HepG2 (cell line): ENCODE data around the gene SFRP2. TPM values are rescaled to one million over a fixed set of nuclear protein-coding genes. Genes with fewer than 3 reads are reported as not detected.

Experiments used
- CCAR2 ChIP-seq: fragments of 200-400 bp; formaldehyde crosslinking; optimal IDR thresholded peaks from 2 replicates; pipeline ENCODE3; 2018; ENCODE audit warnings: low read depth, mild to moderate bottlenecking, low read length, moderate library complexity
- JUN ChIP-seq: sonication (generic); formaldehyde crosslinking; IDR thresholded peaks from 2 replicates; pipeline ENCODE4 v1.4.0; 2020; ENCODE audit warnings: mild to moderate bottlenecking, missing genetic modification reagents
- SALL1 ChIP-seq: sonication (generic); formaldehyde crosslinking; IDR thresholded peaks from 2 replicates; pipeline ENCODE4 v1.8.0; 2022; ENCODE audit warnings: mild to moderate bottlenecking, missing genetic modification reagents
- ZSCAN22 ChIP-seq: sonication (generic); formaldehyde crosslinking; IDR thresholded peaks from 2 replicates; pipeline ENCODE4 v1.4.0; 2020; ENCODE audit warnings: mild to moderate bottlenecking, missing genetic modification reagents
- polyA plus RNA-seq, 8 experiments: library from polyadenylated mRNA; depleted of rRNA in 3 of 8; stranded (reverse) in 7 of 8; unstranded in 1 of 8; fragments of >200 nt; fragmentation: Illumina TruSeq in 4 of 8; extraction: Trizol in 4 of 8; gene quantifications; 2 replicates each; pipeline versions ENCODE4 v1.2.1 to v1.2.3, GENCODE V29; 2011 to 2016; ENCODE audit warnings: low read depth in 4 of 8, missing spikeins in 1 of 8, mixed read lengths in 1 of 8; ENCODE audit not compliant: insufficient read depth in 1 of 8
- total RNA-seq, 5 experiments: library from RNA; depleted of rRNA; stranded (reverse); fragments of >200 nt; fragmentation: Illumina TruSeq; extraction: Trizol; gene quantifications; 2 replicates each; pipeline ENCODE4 v1.2.3, GENCODE V29; 2016; ENCODE audit warnings: low read depth in 1 of 5
- TF ChIP-seq, protein P1 (sequence below): sonication (generic); formaldehyde crosslinking; IDR thresholded peaks from 2 replicates; pipeline ENCODE4 v1.4.0; 2020; ENCODE audit warnings: missing genetic modification reagents
- TF ChIP-seq, protein P2 (sequence below): sonication (generic); formaldehyde crosslinking; IDR thresholded peaks from 2 replicates; pipeline ENCODE4 v1.4.0; 2020; ENCODE audit warnings: mild to moderate bottlenecking, missing genetic modification reagents
- TF ChIP-seq, protein P3 (sequence below): sonication (generic); formaldehyde crosslinking; IDR thresholded peaks from 2 replicates; pipeline ENCODE4 v1.4.0; 2020; ENCODE audit warnings: missing genetic modification reagents, borderline replicate concordance
- TF ChIP-seq, protein P4 (sequence below), 2 experiments: sonication (generic) in 1 of 2; formaldehyde crosslinking in 1 of 2; IDR thresholded peaks; 2 replicates each; pipeline versions ENCODE4 v1.6.1 to v1.9.0; 2014 to 2022; ENCODE audit warnings: antibody characterized with exemption in 1 of 2, borderline replicate concordance in 1 of 2, inconsistent platforms in 1 of 2, low read depth in 1 of 2, missing genetic modification reagents in 1 of 2

The SFRP2 gene
- total and polyA plus RNA-seq, 2 of the 13 experiments (the other 11 are each of a cell fraction or from before 2014, with no cell fraction given) = not detected

DNA sequence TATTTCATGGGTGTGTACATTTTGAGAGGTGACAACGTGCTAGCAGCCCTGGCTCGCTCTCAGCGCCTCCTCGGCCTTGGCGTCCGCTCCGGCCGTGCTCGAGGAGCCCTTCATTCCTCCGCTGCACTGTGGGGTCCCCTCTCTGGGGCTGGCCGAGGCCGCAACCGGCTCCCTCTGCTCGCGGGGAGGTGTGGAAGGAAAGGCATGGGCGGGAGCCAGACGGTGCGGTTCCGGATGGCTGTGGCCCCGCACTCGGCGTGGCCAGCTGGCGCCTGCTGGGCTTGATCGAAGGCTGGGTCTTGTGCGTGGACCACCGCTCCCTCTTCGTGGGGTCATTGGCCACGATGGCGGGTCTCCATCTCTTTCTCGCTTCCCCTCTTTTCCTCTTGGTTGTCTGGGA, 17.2 kb upstream of the SFRP2 start (continued):
- TF ChIP-seq, protein P1, sequence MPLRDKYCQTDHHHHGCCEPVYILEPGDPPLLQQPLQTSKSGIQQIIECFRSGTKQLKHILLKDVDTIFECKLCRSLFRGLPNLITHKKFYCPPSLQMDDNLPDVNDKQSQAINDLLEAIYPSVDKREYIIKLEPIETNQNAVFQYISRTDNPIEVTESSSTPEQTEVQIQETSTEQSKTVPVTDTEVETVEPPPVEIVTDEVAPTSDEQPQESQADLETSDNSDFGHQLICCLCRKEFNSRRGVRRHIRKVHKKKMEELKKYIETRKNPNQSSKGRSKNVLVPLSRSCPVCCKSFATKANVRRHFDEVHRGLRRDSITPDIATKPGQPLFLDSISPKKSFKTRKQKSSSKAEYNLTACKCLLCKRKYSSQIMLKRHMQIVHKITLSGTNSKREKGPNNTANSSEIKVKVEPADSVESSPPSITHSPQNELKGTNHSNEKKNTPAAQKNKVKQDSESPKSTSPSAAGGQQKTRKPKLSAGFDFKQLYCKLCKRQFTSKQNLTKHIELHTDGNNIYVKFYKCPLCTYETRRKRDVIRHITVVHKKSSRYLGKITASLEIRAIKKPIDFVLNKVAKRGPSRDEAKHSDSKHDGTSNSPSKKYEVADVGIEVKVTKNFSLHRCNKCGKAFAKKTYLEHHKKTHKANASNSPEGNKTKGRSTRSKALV (CRISPR knock-in tag) = no peak
- TF ChIP-seq, protein P2, sequence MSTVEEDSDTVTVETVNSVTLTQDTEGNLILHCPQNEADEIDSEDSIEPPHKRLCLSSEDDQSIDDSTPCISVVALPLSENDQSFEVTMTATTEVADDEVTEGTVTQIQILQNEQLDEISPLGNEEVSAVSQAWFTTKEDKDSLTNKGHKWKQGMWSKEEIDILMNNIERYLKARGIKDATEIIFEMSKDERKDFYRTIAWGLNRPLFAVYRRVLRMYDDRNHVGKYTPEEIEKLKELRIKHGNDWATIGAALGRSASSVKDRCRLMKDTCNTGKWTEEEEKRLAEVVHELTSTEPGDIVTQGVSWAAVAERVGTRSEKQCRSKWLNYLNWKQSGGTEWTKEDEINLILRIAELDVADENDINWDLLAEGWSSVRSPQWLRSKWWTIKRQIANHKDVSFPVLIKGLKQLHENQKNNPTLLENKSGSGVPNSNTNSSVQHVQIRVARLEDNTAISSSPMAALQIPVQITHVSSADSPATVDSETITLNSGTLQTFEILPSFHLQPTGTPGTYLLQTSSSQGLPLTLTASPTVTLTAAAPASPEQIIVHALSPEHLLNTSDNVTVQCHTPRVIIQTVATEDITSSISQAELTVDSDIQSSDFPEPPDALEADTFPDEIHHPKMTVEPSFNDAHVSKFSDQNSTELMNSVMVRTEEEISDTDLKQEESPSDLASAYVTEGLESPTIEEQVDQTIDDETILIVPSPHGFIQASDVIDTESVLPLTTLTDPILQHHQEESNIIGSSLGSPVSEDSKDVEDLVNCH (CRISPR knock-in tag) = no peak
- TF ChIP-seq, protein P3, sequence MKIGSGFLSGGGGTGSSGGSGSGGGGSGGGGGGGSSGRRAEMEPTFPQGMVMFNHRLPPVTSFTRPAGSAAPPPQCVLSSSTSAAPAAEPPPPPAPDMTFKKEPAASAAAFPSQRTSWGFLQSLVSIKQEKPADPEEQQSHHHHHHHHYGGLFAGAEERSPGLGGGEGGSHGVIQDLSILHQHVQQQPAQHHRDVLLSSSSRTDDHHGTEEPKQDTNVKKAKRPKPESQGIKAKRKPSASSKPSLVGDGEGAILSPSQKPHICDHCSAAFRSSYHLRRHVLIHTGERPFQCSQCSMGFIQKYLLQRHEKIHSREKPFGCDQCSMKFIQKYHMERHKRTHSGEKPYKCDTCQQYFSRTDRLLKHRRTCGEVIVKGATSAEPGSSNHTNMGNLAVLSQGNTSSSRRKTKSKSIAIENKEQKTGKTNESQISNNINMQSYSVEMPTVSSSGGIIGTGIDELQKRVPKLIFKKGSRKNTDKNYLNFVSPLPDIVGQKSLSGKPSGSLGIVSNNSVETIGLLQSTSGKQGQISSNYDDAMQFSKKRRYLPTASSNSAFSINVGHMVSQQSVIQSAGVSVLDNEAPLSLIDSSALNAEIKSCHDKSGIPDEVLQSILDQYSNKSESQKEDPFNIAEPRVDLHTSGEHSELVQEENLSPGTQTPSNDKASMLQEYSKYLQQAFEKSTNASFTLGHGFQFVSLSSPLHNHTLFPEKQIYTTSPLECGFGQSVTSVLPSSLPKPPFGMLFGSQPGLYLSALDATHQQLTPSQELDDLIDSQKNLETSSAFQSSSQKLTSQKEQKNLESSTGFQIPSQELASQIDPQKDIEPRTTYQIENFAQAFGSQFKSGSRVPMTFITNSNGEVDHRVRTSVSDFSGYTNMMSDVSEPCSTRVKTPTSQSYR (CRISPR knock-in tag) = no peak
- TF ChIP-seq, protein P4, sequence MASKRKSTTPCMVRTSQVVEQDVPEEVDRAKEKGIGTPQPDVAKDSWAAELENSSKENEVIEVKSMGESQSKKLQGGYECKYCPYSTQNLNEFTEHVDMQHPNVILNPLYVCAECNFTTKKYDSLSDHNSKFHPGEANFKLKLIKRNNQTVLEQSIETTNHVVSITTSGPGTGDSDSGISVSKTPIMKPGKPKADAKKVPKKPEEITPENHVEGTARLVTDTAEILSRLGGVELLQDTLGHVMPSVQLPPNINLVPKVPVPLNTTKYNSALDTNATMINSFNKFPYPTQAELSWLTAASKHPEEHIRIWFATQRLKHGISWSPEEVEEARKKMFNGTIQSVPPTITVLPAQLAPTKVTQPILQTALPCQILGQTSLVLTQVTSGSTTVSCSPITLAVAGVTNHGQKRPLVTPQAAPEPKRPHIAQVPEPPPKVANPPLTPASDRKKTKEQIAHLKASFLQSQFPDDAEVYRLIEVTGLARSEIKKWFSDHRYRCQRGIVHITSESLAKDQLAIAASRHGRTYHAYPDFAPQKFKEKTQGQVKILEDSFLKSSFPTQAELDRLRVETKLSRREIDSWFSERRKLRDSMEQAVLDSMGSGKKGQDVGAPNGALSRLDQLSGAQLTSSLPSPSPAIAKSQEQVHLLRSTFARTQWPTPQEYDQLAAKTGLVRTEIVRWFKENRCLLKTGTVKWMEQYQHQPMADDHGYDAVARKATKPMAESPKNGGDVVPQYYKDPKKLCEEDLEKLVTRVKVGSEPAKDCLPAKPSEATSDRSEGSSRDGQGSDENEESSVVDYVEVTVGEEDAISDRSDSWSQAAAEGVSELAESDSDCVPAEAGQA (IDR thresholded peaks at IDR 0.05; ENCODE audit: low read depth) = no peak
- TF ChIP-seq, protein P4 (CRISPR knock-in tag; IDR thresholded peaks at IDR 0.05; ENCODE audit: borderline replicate concordance) = no peak
- no peak for TF ChIP-seq ZSCAN22 (CRISPR knock-in tag)
- TF ChIP-seq CCAR2 = no peak
- TF ChIP-seq JUN (CRISPR knock-in tag) = no peak
- TF ChIP-seq SALL1 (CRISPR knock-in tag) = no peak
